PFSK-1 (cell line): Measurements from ENCODE around the gene ZNF837.

ENCODE experiments used
- FOXP2 ChIP-seq: optimal IDR thresholded peaks from 2 replicates; pipeline ENCODE3; 2011; ENCODE audit warnings: borderline replicate concordance, control low read depth, inconsistent platforms; ENCODE audit not compliant: insufficient read depth; ENCODE audit errors: extremely low read length, extremely low read depth
- POLR2AphosphoS5 ChIP-seq: IDR thresholded peaks from 2 replicates; pipeline ENCODE4 v1.6.1; 2012; ENCODE audit warnings: low read depth, mild to moderate bottlenecking, control low read depth, low read length, moderate library complexity
- SIN3A ChIP-seq: IDR thresholded peaks from 2 replicates; pipeline ENCODE4 v1.6.1; 2012; ENCODE audit warnings: mild to moderate bottlenecking, low read length, moderate library complexity, borderline replicate concordance; ENCODE audit not compliant: insufficient read depth
- TAF1 ChIP-seq: IDR thresholded peaks from 2 replicates; pipeline ENCODE4 v1.6.1; 2012; ENCODE audit warnings: low read length, control low read depth, borderline replicate concordance; ENCODE audit not compliant: insufficient read depth
- TF ChIP-seq, protein P1 (sequence below), 2 experiments: IDR thresholded peaks; 2 replicates each; pipeline versions ENCODE4 v1.6.1 to v1.8.0; 2011 to 2012; ENCODE audit warnings: low read depth in 2 of 2, low read length in 2 of 2, control low read depth in 1 of 2, inconsistent platforms in 1 of 2, mild to moderate bottlenecking in 1 of 2, moderate library complexity in 1 of 2; ENCODE audit not compliant: insufficient read depth in 1 of 2

Gene ZNF837

DNA sequence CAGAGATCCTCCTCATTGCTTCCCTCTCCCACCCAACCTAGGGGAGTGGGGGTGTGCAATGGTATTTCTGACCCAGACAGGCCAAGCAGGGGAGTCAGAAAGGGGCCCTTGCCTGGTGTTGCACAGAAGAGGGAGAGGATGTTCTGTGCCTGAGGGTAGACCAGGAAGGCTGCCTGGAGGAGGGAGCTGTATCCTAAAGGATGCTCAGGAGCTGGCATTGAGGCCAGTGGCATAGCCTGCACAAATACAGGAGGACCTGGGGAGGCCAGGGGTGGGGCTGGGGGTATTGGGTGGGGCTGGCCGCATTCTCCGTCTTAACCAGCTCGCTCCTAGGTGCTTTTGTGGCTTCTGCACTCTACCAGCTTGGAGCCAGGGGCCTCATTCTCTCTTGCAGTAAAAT, 19.1 kb upstream of the ZNF837 start:
- TF ChIP-seq POLR2AphosphoS5 (no peak), TAF1 (no peak), SIN3A (no peak), FOXP2 (no peak)
- TF ChIP-seq, protein P1, sequence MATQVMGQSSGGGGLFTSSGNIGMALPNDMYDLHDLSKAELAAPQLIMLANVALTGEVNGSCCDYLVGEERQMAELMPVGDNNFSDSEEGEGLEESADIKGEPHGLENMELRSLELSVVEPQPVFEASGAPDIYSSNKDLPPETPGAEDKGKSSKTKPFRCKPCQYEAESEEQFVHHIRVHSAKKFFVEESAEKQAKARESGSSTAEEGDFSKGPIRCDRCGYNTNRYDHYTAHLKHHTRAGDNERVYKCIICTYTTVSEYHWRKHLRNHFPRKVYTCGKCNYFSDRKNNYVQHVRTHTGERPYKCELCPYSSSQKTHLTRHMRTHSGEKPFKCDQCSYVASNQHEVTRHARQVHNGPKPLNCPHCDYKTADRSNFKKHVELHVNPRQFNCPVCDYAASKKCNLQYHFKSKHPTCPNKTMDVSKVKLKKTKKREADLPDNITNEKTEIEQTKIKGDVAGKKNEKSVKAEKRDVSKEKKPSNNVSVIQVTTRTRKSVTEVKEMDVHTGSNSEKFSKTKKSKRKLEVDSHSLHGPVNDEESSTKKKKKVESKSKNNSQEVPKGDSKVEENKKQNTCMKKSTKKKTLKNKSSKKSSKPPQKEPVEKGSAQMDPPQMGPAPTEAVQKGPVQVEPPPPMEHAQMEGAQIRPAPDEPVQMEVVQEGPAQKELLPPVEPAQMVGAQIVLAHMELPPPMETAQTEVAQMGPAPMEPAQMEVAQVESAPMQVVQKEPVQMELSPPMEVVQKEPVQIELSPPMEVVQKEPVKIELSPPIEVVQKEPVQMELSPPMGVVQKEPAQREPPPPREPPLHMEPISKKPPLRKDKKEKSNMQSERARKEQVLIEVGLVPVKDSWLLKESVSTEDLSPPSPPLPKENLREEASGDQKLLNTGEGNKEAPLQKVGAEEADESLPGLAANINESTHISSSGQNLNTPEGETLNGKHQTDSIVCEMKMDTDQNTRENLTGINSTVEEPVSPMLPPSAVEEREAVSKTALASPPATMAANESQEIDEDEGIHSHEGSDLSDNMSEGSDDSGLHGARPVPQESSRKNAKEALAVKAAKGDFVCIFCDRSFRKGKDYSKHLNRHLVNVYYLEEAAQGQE (IDR thresholded peaks at IDR 0.05; ENCODE audit: insufficient read depth in 1 of 2, low read depth in 2 of 2, low read length in 2 of 2): no peak

GRCh38 chr19:58398545-58398944, 17.7 kb upstream of the ZNF837 start:
- TF ChIP-seq FOXP2: no peak
- TF ChIP-seq POLR2AphosphoS5: no peak
- TF ChIP-seq TAF1: no peak
- TF ChIP-seq, protein P1 (IDR thresholded peaks at IDR 0.05; ENCODE audit: insufficient read depth in 1 of 2, low read depth in 2 of 2, low read length in 2 of 2): no peak
- TF ChIP-seq SIN3A: no peak

GRCh38 chr19:58398087-58398486, 17.3 kb upstream of the ZNF837 start:
- no peak for TF ChIP-seq FOXP2
- no peak for TF ChIP-seq SIN3A
- TF ChIP-seq, protein P1 (IDR thresholded peaks at IDR 0.05; ENCODE audit: insufficient read depth in 1 of 2, low read depth in 2 of 2, low read length in 2 of 2): no peak
- no peak for TF ChIP-seq POLR2AphosphoS5
- no peak for TF ChIP-seq TAF1

- no peak for TF ChIP-seq POLR2AphosphoS5
- TF ChIP-seq, protein P1 (IDR thresholded peaks at IDR 0.05; ENCODE audit: insufficient read depth in 1 of 2, low read depth in 2 of 2, low read length in 2 of 2): no peak
- no peak for TF ChIP-seq TAF1
- TF ChIP-seq FOXP2: no peak
- TF ChIP-seq SIN3A: no peak
Observed at GRCh38 chr19:58397533-58398037, 16.8 kb upstream of the ZNF837 start.
